ENCODE data around the gene TMEM161A.
"Not testable (repeated sequence)": the region's sequence is repeated elsewhere in the genome, so short reads cannot be mapped to it uniquely, and the experiment has no call there.

Gene TMEM161A

DNA sequence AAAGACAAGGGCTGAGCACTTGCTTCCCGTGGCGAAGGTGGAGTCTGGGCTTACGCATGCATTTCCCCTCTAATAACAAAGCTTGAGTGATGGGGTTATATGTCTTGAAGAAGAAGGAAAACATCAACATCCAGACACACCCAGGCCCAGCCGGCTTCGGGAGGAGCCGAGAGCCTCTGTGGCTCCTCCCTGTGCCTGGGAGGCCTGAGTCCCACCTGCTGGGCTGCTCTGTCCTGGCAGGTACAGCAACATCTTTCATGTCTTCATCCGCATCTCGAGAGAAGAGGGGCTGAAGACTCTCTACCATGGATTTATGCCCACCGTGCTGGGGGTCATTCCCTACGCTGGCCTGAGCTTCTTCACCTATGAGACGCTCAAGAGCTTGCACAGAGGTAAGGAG is 30.6 kb downstream of the TMEM161A start:
- Histone ChIP-seq H3K9me3 (ENCODE audit: insufficient read depth, low read length, severe bottlenecking) (no peaks in the 10 kb centered on the region), H3K4me2 (ENCODE audit: insufficient read depth, low read length) (no peak overlapping the region)
- no peak for TF ChIP-seq EZH2 (IDR thresholded peaks at IDR 0.05; ENCODE audit: borderline replicate concordance, low read depth, low read length, severe bottlenecking)
- TF ChIP-seq, protein P1, sequence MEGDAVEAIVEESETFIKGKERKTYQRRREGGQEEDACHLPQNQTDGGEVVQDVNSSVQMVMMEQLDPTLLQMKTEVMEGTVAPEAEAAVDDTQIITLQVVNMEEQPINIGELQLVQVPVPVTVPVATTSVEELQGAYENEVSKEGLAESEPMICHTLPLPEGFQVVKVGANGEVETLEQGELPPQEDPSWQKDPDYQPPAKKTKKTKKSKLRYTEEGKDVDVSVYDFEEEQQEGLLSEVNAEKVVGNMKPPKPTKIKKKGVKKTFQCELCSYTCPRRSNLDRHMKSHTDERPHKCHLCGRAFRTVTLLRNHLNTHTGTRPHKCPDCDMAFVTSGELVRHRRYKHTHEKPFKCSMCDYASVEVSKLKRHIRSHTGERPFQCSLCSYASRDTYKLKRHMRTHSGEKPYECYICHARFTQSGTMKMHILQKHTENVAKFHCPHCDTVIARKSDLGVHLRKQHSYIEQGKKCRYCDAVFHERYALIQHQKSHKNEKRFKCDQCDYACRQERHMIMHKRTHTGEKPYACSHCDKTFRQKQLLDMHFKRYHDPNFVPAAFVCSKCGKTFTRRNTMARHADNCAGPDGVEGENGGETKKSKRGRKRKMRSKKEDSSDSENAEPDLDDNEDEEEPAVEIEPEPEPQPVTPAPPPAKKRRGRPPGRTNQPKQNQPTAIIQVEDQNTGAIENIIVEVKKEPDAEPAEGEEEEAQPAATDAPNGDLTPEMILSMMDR (IDR thresholded peaks at IDR 0.05; ENCODE audit: borderline replicate concordance, extremely low read depth, low read length, poor library complexity, severe bottlenecking), result no peak

DNA sequence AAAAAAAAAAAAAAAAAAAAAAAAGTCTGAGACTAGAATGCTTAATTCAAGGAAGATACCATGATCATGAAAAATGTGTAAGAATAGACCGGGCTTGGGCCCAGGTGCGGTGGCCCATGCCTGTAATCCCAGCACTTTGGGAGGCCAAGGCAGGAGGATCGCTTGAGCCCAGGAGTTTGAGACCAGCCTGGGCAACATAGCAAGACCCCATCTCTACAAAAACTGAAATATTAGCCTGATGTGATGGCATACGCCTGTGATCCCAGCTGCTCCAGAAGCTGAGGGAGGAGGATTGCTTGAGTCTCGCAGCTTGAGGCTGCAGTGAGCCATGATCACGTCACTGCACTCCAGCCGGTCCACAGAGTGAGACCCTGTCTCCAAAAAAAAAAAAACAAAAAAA is 31.3 kb downstream of the TMEM161A start:
- ATAC-seq (ENCODE audit: insufficient read depth, low read depth); H3K79me2 ChIP-seq (ENCODE audit: insufficient read depth, low read length); H3K9me3 ChIP-seq (ENCODE audit: insufficient read depth, low read length, severe bottlenecking); H3K4me1 ChIP-seq (ENCODE audit: insufficient read depth, low read length); H3K27ac ChIP-seq (ENCODE audit: low read length); DNase-seq; H3K27me3 ChIP-seq (ENCODE audit: insufficient read depth, low read length, poor library complexity); H3K4me2 ChIP-seq (ENCODE audit: insufficient read depth, low read length); H3K36me3 ChIP-seq (ENCODE audit: insufficient read depth, low read length); H3K9ac ChIP-seq (ENCODE audit: low read depth, low read length); H4K20me1 ChIP-seq (ENCODE audit: insufficient read depth, low read length); H3K4me3 ChIP-seq (ENCODE audit: low read depth in 1 of 2, low read length in 2 of 2); H2AFZ ChIP-seq (ENCODE audit: low read depth, low read length): not testable (repeated sequence)

More for the DNA sequence above, 30.6 kb downstream of the TMEM161A start:
- no peak overlapping the region for H3K27ac ChIP-seq (ENCODE audit: low read length)
- no peaks in the 10 kb centered on the region for H3K4me1 ChIP-seq (ENCODE audit: insufficient read depth, low read length)
- no peak for ATAC-seq (ENCODE audit: insufficient read depth, low read depth)
- H4K20me1 ChIP-seq (ENCODE audit: insufficient read depth, low read length), result no peaks in the 10 kb centered on the region
- peaks cover 3% of the 10 kb centered on the region; the same call in 1 of the 2 replicates for H3K36me3 ChIP-seq (ENCODE audit: insufficient read depth, low read length)
- no peak for DNase-seq
- H3K27me3 ChIP-seq (ENCODE audit: insufficient read depth, low read length, poor library complexity), result no peaks in the 10 kb centered on the region
- no peak overlapping the region for H3K4me3 ChIP-seq (ENCODE audit: low read depth in 1 of 2, low read length in 2 of 2)
- no peak overlapping the region for H2AFZ ChIP-seq (ENCODE audit: low read depth, low read length)
- H3K9ac ChIP-seq (ENCODE audit: low read depth, low read length), result no peak overlapping the region
- H3K79me2 ChIP-seq (ENCODE audit: insufficient read depth, low read length), result no peaks in the 10 kb centered on the region

GRCh38 chr19:19106056-19106551 is 32.2 kb downstream of the TMEM161A start:
- Histone ChIP-seq H3K4me3 (ENCODE audit: low read depth in 1 of 2, low read length in 2 of 2) (no peak overlapping the region), H3K27ac (ENCODE audit: low read length) (no peak overlapping the region), H2AFZ (ENCODE audit: low read depth, low read length) (no peak overlapping the region), H3K79me2 (ENCODE audit: insufficient read depth, low read length) (no peaks in the 10 kb centered on the region), H3K9ac (ENCODE audit: low read depth, low read length) (no peak overlapping the region), H3K36me3 (ENCODE audit: insufficient read depth, low read length) (peaks cover 9% of the 10 kb centered on the region; the same call in 1 of the 2 replicates), H3K4me1 (ENCODE audit: insufficient read depth, low read length) (no peaks in the 10 kb centered on the region), H3K4me2 (ENCODE audit: insufficient read depth, low read length) (no peak overlapping the region), H4K20me1 (ENCODE audit: insufficient read depth, low read length) (peaks cover 3% of the 10 kb centered on the region; the same call in 1 of the 2 replicates), H3K27me3 (ENCODE audit: insufficient read depth, low read length, poor library complexity) (no peaks in the 10 kb centered on the region), H3K9me3 (ENCODE audit: insufficient read depth, low read length, severe bottlenecking) (no peaks in the 10 kb centered on the region)
- ATAC-seq (ENCODE audit: insufficient read depth, low read depth) (no peak), DNase-seq (no peak)
- no peak for TF ChIP-seq EZH2 (IDR thresholded peaks at IDR 0.05; ENCODE audit: borderline replicate concordance, low read depth, low read length, severe bottlenecking)
- TF ChIP-seq, protein P1 (IDR thresholded peaks at IDR 0.05; ENCODE audit: borderline replicate concordance, extremely low read depth, low read length, poor library complexity, severe bottlenecking), result no peak

- ATAC-seq (ENCODE audit: insufficient read depth, low read depth) (no peak), DNase-seq (no peak)
- Histone ChIP-seq H3K4me1 (ENCODE audit: insufficient read depth, low read length) (no peaks in the 10 kb centered on the region), H4K20me1 (ENCODE audit: insufficient read depth, low read length) (peaks cover 3% of the 10 kb centered on the region; the same call in 1 of the 2 replicates), H3K27me3 (ENCODE audit: insufficient read depth, low read length, poor library complexity) (no peaks in the 10 kb centered on the region), H3K36me3 (ENCODE audit: insufficient read depth, low read length) (peaks cover 11% of the 10 kb centered on the region; the same call in 1 of the 2 replicates), H3K9me3 (ENCODE audit: insufficient read depth, low read length, severe bottlenecking) (no peaks in the 10 kb centered on the region), H3K27ac (ENCODE audit: low read length) (no peak overlapping the region), H3K4me3 (ENCODE audit: low read depth in 1 of 2, low read length in 2 of 2) (no peak overlapping the region), H2AFZ (ENCODE audit: low read depth, low read length) (no peak overlapping the region), H3K4me2 (ENCODE audit: insufficient read depth, low read length) (no peak overlapping the region), H3K79me2 (ENCODE audit: insufficient read depth, low read length) (no peaks in the 10 kb centered on the region), H3K9ac (ENCODE audit: low read depth, low read length) (no peak overlapping the region)
- TF ChIP-seq, protein P1 (IDR thresholded peaks at IDR 0.05; ENCODE audit: borderline replicate concordance, extremely low read depth, low read length, poor library complexity, severe bottlenecking), result no peak
- TF ChIP-seq EZH2 (IDR thresholded peaks at IDR 0.05; ENCODE audit: borderline replicate concordance, low read depth, low read length, severe bottlenecking), result no peak
These were observed 32.8 kb downstream of the TMEM161A start for GRCh38 chr19:19105365-19106055.
